ENCODE results near the gene MS4A18.

The MS4A18 gene

GRCh38 chr11:60790726-60791125, 66.2 kb downstream of the MS4A18 start:
- DNase-seq, result no peak

- no peak for DNase-seq
Observed at GRCh38 chr11:60791153-60791933, 66.8 kb downstream of the MS4A18 start.

DNA sequence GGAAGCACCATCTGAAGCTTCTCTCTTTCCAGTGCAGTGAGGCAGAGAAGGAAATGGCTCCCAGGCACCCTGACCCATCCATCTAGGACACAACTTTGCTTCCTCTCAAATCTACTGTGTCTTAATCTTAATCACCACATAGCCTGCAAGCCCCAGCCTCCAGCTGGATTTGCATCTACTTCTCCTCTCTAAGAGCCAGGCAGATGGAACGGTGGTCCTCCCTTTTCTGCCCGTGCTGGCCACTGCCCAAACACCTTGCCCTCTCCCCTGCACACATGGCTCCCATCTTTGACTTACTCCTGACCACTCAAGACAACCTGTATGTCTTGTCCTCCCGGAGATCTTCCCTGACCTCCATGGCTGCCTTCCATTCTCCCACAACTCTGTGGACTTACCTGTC, 68.0 kb downstream of the MS4A18 start:
- DNase-seq, result no peak
